HG03175 (cell line): ENCODE data around the gene ADAMTS14.

Experiments used
- ATAC-seq: cut with Tn5 transposase; IDR thresholded peaks from one replicate; pipeline ENCODE4 v1.9.1; 2021; ENCODE audit warnings: mild to moderate bottlenecking, moderate library complexity; ENCODE audit not compliant: unreplicated experiment

Gene ADAMTS14

DNA sequence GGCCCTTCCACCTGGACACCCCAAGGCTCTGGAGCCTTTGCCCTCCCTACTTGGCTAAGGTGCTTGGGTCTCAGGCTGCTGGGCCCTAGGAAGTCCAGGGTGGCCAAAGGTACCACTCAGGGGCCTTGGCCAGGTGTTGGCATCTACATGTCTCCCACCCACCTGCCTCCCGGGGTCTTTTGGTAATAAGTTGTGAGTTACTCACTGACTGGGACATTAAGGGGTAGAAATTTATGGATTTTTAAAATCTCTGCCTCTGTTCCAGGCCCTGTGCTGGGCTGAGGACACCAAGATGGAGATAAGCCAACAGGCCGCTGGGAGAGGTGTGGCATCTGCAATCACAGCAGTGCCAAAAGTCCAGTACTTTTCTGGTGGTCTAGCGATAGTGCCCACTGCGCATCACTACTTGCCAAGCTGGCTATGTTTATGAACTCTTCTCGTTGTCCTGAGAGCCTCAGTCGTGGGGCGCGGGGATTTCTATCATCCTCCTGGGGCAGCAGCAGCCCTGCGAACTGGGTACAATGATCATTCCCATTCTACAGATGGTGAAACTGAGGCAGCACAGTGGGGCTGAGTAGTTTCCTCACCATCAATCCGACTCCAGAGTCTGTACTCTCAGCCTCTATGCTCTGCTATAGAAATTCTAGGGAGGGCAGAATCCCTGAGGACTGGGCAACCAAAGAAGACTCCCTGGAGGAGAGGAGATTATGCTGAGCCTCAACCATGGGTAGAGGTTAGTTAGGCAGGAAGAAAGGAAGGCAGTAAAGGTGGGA is 76.7 kb downstream of the ADAMTS14 start:
- no peak for ATAC-seq

DNA sequence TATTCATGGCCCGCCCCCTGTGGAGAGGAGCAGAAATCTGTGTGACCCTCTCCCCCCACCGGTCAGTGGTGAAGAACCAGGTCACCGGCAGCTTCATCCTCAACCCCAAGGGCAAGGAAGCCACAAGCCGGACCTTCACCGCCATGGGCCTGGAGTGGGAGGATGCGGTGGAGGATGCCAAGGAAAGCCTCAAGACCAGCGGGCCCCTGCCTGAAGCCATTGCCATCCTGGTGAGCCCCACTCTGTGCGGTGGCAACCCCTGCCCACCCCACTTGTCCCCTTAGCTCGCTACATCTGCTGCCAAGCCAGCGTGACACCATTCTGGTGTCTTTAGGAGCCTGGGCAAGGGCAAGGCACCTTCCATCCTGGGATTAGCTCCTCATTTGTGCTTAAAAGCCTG is 77.5 kb downstream of the ADAMTS14 start:
- ATAC-seq: no peak

DNA sequence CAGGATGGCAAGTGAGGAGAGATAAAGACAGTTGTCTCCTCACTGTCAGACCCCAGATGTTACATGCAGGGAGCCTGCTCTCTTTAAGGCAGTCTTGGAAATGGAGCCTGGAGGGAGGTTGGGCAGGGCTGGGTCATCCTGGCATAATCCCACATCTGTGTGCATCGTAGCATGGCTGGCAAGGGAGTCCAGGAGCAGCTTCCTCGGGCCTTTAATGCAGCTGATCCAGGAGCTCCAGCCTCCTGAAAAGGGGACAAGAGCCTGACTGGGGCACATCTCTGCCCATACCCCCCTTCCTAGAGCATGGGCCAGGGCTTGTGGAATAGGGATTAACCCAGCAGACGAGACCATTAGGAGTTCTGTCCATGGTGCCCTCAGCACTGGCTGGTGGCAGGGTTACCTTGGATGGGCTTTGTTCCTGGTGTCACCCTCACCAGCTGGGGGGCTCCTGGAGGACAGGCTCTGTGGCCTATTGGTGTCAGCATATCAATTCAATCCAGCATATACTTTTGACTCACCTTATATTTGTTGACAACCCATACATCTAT is 77.9 kb downstream of the ADAMTS14 start:
- no peak for ATAC-seq

DNA sequence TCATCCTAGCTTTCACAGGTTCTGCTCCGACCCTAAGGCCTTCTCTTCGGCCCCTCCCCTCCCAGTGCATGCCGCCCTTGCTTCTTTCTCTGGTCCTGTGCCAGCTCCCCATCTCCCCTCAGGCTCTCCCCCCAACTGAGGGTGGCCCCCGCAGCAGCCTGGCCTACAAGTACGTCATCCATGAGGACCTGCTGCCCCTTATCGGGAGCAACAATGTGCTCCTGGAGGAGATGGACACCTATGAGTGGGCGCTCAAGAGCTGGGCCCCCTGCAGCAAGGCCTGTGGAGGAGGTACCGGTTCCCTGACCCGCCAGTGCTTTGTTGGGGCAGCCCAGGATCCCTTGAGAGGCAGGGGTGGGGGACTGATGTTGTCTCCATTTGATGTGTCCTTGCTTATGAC is 79.0 kb downstream of the ADAMTS14 start:
- no peak for ATAC-seq

DNA sequence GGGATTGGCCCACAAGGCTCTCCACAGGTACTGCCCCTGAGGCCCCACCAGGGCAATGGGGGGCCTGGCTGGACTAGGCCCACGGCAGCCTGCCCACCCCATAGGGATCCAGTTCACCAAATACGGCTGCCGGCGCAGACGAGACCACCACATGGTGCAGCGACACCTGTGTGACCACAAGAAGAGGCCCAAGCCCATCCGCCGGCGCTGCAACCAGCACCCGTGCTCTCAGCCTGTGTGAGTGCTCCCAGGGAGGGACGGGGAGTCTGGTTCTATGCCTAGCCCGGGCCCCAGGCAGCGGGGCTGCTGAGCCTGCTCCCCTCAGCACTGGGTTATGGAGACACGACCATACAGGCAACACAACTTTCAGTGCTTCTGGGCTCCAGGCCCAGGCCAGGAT is 79.7 kb downstream of the ADAMTS14 start:
- no peak for ATAC-seq

DNA sequence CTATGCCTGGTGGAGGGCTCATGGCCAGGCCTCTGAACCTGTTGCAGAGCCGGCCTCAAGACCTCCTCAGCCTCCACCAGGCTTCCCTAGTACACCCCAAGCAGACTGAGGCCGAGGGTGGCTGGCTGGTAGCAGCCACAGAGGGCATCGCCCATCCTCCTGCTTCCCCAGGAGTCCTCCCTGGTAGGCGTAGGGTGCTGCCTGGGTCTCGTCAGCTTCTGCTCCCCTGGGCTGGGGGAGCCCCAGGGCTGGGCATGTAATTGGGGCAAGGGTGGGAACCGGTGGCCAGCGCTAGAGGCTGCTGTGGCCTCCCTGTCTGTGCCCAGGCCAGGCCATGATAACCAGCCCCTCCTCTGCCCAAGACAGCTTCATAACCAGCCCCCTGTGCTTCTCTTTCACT is 80.3 kb downstream of the ADAMTS14 start:
- ATAC-seq: no peak

DNA sequence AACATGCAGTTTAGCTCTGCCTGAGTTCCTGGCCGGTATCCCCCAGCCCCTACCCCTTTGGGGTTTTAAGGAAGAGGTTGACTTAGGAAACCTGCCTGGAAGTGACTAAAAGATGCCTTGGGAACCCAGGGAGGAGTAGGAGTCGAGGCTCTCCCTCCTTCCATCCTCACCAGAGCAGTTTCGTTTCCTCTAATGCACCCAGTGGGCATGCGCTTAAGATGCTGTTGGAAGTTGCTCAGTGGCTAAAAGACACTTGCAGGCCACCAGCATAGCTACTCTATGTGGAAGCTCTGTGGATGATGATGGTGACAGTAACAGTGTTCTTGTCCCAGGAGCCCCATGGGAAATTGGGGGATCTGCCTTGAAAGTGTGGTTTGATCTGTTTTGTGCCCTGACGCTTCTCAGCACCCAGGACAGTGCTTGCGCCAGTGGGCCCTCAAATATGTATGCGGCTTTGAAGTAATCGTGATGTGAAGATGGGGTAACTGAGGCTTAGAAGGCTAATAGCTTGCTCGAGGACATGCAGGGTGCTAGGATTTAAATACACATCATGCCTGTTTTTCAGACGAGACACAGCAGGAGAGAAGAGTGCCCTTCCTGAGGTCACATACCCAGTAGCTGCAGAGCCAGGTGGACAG is 80.8 kb downstream of the ADAMTS14 start:
- ATAC-seq: no peak

DNA sequence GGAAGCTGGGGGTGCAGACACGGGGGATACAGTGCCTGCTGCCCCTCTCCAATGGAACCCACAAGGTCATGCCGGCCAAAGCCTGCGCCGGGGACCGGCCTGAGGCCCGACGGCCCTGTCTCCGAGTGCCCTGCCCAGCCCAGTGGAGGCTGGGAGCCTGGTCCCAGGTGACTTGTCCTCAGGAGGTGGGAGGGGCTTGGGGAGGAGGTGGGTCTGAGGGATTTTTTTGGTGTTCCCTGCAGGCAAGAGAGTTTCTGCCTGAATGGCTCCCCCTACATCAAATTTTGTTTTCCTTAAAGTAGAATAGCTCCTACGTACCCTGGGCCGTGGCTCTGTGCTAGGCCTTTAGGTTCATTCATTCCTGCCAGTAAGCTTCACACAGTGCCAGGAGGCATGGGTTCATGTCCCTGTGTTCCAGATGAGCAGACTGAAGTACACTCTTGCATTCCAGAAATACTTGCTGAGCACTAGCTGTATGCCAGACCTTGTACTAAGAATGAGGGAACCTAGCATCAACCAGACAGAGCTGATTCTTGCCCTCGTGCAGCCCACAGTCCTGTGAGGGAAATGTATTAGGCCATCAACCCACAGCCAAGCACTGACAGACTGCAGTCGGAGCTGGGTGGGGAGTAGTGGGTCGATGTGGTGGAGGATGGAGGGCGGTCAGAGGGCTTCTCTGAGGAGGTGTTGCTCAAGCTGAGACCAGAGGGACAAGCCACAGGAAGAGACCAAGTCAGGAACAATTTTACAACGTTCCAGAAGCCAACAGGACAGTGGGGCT is 81.7 kb downstream of the ADAMTS14 start:
- no peak for ATAC-seq

DNA sequence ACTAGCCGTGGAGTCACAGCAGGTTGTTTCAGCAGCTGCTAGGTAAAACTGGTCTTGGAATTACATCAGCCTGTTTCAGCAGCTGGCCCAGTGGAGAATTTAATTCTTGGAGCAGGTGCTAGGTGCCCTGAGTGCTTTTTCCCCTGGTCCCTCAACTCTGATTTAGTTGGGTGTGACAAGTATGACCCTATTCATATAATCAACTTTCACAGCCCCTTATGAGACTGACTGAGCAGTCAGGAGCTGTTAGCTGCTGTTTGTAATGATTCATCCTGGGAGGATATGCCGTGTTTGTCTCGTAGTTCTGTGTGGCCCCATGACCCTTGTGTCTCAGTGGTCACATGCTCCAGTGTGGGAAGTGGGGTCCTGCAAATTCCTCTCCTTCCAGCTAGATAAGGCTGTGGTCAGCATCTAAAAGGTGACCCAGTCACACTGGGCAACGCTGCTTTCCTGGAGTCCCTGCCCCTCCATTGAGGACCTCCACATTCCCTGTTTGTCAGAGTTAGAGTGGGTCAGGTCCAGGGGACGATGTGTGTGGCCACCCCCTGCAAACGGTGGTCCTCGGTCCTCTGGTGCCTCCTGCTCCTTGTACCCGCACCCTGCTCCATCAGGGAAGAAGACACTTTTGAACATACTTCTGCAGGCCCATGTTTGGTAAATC is 84.5 kb downstream of the ADAMTS14 start:
- no peak for ATAC-seq

DNA sequence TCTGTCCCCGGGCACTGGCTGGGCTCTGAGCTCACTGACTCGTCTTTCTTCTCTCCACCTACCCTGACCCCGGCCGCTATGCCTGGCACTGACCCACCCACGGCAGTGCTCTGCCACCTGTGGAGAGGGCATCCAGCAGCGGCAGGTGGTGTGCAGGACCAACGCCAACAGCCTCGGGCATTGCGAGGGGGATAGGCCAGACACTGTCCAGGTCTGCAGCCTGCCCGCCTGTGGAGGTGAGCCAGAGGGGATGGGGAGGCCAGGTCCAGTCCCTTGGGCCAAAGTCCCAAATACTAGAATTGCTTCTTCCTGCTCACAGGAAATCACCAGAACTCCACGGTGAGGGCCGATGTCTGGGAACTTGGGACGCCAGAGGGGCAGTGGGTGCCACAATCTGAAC is 85.5 kb downstream of the ADAMTS14 start:
- no peak for ATAC-seq

DNA sequence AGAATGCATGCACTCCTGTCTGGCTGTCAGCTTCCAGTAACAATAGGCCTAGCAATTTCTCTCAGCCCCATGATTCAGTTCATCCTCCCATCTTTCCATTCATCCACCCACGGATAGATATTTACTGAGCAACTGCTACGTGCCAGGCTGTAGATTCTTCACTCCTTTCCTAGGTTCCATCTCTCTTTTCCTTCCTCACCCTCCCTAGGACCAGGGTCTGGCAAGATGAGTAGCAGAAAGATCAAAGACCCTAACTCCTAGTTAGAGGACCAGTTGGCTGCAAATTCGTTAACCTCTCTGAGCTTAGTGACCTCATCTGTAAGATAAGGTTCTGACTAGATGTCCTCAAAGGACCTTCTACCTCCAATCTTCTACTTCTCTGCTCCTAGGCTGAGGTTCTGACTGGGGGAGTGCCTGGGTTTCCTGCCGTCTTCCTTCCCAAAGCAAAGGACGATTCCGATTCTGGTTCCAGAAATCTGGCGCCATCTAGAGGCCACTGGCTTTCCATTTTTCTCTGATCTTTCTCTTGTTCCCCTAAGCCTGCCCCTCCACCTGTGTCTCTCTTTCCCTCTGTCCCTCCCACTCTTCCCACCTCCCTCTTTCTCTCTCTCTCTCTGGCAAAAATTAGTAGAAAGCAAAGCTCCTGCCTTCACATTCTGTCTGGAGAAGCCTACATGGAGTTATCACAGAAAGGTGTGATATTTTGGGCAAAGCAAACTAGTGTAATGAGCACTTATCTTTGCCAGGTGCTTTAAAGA is 86.6 kb downstream of the ADAMTS14 start:
- no peak for ATAC-seq

DNA sequence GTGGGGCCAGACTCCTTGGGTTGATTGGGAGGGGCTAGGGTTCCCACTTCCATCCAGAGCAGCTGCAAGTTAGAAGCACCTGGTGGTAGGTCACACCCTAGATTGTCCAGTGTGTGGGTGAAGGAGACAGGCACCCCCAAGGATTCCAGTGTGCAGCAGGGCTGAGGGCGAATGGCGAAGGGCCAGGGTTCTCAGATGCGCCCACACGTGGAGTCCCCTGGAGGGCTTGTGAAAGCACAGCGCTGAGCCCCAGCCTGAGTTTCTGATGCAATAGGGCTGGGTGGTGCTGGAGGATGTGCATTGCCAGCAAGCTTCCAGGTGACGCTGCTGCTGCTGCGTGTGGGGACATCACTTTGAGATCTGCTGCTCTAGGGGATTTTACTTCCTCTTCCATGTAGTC is 87.5 kb downstream of the ADAMTS14 start:
- ATAC-seq: no peak

DNA sequence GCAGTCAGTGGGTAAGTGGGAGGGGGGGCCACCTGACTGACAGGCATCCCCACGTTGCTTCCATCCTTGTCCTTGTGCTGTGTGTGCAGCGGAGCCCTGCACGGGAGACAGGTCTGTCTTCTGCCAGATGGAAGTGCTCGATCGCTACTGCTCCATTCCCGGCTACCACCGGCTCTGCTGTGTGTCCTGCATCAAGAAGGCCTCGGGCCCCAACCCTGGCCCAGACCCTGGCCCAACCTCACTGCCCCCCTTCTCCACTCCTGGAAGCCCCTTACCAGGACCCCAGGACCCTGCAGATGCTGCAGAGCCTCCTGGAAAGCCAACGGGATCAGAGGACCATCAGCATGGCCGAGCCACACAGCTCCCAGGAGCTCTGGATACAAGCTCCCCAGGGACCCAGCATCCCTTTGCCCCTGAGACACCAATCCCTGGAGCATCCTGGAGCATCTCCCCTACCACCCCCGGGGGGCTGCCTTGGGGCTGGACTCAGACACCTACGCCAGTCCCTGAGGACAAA is 88.0 kb downstream of the ADAMTS14 start:
- ATAC-seq: no peak

DNA sequence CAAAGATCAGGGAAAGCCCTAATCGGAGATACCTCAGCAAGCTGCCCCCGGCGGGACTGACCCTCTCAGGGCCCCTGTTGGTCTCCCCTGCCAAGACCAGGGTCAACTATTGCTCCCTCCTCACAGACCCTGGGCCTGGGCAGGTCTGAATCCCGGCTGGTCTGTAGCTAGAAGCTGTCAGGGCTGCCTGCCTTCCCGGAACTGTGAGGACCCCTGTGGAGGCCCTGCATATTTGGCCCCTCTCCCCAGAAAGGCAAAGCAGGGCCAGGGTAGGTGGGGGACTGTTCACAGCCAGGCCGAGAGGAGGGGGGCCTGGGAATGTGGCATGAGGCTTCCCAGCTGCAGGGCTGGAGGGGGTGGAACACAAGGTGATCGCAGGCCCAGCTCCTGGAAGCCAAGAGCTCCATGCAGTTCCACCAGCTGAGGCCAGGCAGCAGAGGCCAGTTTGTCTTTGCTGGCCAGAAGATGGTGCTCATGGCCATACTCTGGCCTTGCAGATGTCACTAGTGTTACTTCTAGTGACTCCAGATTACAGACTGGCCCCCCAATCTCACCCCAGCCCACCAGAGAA is 88.8 kb downstream of the ADAMTS14 start:
- ATAC-seq: no peak

DNA sequence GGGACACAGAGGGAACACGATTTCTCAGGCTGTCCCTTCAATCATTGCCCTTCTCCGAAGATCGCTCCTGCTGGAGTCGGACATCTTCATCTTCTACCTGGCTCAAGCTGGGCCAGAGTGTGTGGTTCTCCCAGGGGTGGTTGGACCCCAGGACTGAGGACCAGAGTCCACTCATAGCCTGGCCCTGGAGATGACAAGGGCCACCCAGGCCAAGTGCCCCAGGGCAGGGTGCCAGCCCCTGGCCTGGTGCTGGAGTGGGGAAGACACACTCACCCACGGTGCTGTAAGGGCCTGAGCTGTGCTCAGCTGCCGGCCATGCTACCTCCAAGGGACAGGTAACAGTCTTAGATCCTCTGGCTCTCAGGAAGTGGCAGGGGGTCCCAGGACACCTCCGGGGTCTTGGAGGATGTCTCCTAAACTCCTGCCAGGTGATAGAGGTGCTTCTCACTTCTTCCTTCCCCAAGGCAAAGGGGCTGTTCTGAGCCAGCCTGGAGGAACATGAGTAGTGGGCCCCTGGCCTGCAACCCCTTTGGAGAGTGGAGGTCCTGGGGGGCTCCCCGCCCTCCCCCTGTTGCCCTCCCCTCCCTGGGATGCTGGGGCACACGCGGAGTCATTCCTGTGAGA is 89.5 kb downstream of the ADAMTS14 start:
- ATAC-seq: no peak

DNA sequence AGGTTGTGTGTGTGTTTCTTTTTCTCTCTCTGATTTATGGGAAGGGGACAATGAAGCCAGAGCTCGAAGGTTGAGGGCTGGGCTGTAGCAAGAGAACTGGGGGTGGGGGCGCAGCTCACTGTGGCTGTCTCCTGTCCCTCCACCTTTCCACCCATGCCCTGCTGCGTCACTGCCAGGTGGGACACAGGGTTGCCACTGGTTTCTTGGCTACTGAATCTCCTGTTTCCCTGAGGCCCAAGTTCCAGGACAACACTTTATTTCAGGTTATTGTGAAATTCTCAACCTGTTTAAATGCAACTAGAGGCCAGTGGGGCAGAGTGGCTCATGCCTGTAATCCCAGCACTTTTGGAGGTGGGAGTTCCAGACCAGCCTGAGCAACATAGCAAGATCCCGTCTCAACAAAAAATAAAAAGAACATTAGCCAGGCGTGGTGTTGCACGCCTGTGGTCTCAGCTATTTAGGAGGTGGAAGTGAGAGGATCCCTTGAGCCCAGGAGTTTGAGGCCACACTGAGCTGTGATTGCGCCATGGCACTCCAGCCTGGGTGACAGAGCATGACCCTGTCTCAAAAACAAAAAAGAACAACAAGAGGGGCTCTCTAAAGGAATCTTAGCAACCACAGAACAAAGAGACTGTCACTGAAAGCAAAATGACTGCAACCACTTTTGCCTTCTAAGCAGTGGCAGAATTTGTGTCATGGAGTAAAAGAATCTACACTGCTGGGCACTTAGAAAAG is 90.3 kb downstream of the ADAMTS14 start:
- no peak for ATAC-seq

DNA sequence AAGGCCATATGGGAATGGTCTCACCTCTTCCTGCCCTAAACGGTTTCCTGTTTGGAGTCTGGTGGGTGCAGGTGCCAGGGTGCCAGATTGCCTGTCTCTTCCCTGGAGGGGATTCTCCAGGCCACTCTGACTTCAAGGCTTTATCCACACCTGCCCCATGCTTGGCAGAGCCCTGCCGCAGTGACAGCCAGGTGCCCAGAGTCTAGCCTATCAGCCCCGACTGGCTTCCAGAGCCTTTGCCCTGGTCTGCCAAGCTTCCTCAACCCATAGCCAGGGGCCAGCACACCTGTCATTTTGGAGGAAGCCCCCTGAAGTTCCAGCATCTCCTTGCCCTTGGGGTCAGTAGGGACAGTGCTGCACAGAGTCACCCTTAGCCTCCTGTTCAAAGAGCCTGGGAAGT is 91.3 kb downstream of the ADAMTS14 start:
- no peak for ATAC-seq

DNA sequence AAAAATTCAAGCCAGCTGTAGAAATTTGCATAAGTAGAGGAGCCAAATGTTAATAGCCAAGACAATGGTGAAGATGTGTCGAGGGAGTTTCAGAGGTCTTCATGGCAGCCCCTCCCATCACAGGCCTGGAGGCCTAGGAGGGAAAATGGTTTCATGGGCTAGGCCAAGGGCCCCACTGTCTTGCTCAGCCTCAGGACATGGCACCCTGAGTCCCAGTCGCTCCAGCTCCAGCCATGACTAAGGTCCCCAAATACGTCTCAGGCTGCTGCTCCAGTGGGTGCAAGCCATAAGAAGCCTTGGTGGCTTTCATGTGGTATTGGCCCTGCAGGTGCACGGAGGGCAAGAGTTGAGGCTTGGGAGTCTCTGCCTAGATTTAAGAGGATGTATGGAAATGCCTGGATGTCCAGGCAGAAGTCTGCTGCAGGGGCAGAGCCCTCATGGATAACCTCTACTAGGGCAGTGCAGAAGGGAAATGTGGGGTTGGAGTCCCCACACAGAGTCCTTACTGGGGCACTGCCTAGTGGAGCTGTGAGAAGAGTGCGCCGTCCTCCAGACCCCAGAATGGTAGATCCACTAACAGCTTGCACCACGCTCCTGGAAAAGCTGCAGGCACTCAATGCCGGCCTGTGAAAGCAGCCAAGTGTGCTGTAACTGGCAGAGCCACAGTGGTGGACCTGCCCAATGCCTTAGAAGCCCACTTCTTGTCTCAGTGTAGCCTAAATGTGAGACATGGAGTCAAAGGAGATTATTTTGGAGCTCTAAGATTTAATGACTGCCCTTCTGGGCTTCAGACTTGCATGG is 93.7 kb downstream of the ADAMTS14 start:
- ATAC-seq: no peak
